OCI-M2 (cell line): ENCODE results near the gene SELENOS.
"Not testable (repeated sequence)": the region's sequence is repeated elsewhere in the genome, so short reads cannot be mapped to it uniquely, and the experiment has no call there.

Experiments
- DNase-seq: peaks from one replicate; lab custom pipeline; 2025; ENCODE audit not compliant: unreplicated experiment; lab: John Stamatoyannopoulos, UW

The SELENOS gene

DNA sequence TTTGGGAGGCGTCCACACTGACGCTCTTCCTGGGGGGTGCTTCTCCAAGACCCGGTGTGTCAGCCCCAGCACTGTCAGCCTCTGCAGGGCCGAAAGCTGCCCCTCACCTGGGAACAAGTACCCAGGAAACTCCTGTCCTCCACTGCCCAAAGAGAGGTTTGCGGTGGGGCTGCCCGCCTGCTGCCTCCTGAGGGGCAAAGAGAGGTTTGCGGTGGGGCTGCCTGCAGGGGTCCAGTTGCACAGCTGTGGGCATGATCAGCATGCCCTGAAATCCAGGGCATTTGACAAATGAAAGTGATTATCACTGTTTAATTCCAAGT is 32.8 kb upstream of the SELENOS start:
- DNase-seq: no peak

DNA sequence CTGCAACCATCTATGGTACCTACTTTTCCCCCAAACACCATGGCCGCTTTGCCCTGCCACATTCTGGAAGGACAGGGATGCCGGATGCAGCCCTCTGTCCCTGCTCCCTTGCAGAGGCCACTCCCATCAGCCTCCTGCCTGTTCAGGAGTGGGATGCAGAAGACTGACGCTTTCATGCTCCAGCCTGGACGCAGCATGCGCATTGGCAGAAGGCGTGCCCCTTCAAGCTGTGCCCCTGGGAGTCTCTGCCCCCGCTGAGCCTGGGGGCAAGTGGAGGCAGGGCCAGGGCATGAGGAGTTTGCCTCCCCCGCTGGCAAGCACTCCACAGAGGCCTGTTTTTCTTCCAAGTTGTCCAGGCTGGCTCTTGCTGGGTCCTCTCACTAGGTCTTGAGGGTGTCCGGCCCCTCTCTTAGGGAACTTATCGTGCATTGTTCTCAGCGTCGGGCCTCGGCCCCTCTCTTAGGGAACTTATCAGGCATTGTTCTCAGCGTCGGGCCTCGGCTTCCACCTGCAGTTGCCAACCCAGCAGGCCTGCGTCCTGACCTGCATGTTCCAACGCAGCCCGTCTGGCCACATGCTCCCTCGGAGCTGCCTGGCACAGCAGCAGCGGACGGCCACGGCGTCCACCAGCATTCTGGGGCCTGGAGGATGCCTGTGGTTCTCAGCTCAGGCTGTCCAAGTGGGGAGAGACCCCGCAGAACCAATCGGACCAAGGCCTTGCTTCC is 32.3 kb upstream of the SELENOS start:
- DNase-seq: no peak

DNA sequence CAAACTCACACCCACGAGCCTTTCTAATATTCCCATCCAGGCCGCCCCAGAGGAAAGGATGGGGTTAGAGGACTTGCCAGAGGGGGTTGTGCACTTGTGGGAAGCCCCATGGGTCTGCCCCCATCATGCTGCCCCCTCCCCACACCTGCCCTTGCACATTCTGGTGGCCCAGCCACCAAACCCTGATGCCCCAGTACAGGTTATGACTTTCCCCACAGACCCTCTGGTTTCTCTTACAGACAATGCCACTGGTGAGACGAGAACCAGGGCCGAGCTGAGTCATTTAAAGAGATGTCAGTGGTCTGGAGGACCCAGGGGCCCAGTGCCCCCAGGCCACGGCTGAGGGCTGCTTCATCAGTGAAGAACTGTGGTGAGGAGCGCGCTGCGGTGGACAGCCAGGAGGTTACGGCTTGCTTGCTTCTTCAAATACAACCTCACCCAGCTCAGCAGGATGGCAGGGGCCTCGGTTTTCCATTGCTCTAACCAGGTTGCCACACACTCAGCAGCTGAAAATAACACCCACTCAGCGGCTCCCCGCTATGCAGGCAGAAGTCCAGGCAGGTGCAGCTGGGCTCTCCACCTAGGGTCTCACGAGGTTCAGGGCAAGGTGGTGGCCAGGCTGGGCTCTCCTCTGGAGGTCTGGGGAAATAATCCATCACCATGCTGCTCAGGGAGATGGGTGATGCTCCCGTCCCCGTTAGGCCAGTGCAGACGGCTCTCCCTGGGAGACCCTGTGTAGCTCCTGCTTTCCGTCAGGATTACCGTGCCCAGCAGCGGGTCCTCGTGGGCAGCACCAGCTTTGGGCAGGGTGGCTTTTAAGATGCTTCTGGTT is 31.5 kb upstream of the SELENOS start:
- DNase-seq: no peak

DNA sequence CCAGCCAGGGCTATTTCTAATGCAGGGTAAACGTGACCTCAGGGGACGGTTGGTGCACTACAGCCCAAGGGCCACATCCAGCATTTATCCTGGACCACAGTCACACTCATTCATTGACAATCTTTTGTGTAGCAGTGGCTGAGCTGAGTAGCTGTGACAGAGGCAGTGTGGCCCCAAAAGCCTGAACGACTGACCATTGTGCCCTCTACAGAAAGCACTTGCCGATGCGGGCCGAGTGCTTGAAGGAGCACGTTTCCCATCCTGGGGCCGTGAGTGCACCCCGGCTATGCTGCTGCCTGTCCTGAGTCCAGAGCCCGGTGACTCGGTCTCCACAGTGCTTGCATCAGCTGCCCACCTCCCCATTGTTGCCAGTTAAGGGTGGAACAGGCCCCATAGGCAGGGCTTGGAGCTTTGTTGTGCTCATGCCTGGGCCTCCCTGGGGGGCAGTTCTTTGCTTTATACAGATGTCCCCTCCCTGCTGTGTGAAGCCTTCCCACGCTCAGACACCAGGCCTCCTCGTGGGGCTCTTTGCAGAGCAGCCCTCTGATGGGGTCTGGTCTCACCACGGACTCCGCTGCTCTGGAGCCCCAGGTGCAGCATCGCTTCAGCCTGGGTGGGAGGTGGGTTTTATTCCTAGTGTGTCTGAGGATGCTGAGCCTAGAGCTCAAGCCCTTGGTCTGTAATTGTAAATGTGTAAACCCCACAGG is 30.8 kb upstream of the SELENOS start:
- no peak for DNase-seq

DNA sequence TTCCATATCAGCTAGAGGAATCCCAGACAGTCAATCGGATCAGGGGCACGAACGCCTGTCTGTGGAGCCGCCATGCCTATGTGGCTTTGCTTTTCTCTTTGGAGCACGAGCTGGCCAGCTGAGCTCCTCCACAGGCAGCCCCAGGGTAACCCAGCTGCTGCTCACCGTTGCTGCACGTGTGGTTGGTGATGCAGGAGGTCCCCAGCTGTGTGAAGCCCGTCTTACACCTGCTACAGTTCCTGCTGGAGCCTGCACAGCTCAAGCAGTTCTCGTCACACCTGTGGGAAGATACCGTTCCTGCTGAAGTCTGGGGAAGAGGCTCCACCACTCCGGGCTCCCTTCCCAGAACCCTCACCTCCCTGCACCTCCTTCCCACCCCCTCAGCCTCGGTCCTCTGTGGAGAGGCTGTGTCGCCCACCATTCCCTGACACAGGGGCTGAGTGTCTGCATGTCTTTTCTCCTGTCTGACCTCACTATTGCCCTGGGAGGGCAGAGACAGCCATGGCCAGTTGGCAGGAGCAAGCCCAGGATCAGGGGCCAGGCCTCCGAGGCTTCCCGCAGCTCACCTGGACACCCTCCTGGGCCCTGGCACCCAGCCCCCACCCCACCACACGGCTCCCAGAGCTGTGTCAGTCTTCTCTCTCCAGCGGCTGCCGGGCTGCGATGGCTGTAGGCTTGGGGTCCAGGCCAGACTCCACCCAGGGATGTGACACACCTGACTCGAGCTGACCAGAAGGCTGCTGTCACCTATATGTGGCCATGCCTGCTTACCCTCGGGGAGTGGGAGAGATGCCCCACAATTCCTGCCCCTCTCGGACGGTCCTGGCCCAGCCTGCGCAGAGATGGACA is 30.0 kb upstream of the SELENOS start:
- DNase-seq: no peak

DNA sequence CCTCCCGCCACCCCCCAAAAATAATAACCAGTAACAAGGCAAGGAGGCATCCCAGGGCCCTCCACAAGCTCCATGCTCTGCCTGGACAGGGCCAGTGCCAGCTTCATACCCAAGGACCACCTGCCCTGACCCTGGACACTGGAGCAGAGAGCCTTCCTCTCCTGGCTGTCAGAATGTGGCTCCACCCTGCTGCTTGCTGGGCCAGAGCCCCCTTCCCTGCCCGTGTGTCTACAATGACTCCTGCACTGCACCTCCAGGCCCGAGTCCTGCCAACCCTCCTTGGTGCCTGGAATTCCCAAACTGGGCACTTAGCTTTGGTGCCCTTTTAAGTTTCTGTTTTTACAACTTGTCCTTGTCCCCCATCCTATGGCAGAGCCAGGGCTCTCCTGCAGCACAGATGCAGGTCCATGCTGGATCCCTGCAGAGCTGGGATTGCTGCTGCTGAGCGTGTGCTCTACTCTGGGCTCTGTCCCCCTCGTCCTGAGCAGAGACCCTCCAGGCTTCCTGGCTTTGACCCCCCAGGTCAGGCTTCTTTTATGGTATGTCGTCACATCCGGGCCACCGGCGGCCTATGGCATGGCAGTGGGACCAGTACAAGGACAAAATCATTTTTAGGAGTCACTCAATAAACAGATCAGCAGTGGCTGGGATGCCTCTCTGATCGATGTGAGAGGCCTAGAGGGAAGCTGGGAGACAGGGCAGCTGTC is 29.2 kb upstream of the SELENOS start:
- no peak for DNase-seq

DNA sequence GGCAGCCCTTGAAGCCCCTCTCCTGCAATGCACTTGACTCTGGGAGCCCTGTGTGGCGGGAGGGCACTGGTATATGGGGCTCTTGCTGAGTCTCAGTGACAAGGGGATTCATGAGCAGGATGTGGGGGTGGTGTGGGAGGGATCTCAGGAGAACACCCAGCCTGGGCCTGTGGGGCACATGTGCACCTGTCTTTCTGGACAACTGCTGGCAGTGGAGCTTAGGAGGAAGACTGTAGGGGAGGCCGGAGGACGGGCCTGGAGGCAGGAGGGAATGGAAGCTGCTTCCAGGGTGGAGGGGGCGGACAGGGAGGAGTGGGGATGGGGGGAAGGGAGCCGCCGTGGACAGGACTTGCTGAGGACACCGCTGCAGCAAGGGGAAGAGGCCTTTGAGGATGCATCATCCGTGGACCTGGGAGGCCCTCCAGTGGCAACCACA is 28.6 kb upstream of the SELENOS start:
- DNase-seq: no peak

DNA sequence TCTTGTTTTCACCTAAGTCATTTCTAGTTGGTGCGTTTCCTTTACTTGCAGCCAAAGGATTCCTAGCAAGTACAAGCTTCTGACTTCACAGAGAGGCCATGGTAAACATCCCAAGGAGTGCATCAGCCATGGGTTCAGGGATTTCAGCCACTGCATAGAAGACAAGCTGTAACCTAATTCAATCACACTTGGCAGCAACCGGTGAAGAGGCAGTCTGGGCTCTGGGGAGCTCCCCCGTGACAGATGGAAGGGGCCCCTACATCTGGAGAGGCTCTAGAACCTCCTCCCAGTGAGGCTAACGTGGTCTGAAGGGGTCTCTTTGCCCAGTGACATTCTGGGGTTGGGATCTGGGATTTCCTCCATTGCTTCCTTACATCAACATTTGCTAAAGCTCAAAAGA is 26.1 kb upstream of the SELENOS start:
- DNase-seq: no peak

DNA sequence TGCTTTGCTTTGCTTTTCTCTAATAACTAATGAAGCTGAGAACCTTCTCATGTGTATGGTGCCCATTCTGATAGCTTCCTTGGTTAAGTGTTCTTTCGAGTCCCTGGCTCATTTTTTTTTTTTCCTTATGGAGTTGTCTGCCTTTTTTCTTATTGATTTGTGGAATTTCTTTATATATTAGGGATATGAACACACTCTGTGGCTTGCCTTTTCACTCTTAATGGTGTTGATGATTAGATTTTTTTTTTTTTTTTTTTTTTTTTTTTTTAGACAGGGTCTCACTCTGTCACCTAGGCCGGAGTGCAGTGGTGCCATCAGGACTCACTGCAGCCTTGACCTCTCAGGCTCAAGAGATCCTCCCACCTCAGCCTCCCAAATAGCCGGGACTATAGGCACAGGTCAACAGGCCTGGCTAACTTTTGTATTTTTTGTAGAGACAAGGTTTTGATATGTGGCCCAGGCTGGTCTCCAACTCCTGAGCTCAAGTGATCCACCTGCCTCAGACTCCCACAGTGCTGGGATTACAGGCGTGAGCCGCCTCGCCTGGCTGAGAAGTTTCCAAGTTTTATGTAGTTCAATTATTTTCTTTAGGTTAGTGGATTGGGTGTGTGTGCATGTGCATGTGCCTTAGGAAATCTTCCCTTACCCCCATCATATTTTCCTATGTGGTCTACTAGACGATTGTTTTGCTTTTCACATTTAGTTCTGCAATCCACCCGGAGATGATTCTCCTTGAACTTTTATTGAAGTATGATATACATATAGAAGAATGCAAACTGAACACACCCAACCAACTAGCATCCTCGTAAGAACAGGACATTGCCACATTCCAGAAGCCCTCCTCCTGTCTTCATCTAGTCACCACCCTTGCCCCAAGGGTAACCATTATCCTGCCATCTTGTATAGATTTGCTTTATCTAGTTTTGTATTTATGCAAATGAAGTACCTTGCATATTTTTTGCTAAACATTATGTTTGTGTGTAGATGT is 19.4 kb upstream of the SELENOS start:
- no peak for DNase-seq

DNA sequence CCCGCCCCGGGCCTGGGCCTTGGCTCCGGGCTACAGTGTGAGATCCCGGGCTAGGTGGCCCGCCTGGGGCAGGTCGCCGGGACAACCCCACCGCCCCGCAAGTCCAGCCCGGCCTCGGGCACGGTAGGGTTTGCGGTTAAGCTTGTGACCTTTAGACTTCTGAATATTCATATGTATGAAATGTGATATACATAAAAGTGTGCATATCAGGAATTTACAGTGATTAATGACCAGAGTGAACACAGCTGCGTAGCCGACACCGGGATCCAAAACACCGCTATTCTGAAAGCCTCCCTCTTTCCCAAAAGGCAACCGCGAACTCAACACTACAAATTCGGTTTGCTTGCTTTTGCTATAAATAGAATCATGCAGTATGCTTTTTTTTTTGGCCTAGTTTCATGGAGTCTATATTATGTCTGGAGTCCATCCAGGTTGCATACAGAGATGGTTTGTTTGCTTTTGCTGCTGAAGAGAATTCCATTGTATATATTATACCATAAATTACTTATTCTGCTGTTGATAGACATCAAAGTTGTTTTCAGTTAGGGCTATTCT is 18.4 kb upstream of the SELENOS start:
- DNase-seq: no peak

DNA sequence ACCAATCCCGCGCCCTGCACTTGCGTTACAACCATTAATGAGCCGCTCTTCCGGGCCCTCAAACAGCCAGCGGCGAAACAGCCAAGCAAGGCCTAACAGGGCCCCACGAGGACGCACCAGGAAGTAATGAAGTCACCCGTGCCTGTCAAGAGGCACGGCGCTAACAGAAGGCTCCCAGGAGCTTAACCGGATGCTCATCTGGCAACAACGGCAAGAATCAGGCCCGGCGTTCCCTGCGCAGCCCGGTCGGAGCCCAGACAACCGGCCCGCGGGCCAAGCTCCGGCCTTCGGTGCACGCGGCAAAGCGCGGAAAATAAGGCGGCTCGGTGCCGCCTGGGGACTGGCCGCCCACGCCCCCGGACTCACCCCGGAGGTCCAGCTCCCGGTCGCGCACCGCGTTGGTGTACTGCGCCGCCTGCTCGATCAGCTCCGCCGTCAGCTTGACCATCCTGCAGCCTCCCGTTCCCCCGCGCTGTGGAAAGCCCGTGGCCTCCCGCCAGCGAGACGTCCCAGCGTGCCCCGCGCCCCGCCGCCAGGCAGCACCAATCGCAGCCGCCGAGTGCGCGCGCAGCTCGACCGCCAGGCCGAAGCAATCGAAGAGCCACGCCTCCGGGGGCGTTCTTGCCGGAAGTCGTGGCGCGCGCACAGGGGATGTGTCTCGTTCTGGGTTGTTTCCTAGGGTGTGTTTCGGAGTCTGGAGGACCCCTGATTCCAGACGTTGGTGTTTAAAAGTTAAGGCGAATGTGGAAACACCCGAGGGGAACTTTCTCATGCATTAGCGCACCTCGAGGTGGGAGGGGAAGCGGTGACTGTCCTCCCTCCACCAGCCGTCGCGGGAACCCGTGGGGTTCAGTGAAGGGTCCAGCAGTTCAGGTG is 17.7 kb upstream of the SELENOS start, which contains the start of gene SNRPA1:
SNRPA1 (minus strand) TSS at position 518 of the 876 bp plus-strand sequence; CDS start at position 448, 70 bp downstream.
- peak; percentile 22 for DNase-seq

DNA sequence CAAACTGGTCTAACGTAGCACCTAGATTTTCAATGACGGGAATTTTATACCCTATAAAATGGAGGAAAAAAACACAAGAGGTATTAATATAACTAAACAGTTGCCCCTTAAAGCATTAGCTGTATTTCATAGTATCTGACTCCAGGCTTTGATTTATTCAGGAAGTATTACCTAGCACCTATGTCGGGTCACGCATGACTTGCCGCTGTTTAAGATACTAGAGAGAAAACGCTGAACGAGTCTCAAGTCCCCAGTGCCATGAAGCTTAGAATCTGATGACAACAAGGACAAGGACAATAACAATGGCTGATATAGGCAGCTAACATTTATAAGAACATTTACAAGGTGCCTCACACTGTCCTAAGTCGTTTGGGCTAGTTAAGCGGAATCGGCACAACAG is 15.8 kb upstream of the SELENOS start:
- DNase-seq: no peak

DNA sequence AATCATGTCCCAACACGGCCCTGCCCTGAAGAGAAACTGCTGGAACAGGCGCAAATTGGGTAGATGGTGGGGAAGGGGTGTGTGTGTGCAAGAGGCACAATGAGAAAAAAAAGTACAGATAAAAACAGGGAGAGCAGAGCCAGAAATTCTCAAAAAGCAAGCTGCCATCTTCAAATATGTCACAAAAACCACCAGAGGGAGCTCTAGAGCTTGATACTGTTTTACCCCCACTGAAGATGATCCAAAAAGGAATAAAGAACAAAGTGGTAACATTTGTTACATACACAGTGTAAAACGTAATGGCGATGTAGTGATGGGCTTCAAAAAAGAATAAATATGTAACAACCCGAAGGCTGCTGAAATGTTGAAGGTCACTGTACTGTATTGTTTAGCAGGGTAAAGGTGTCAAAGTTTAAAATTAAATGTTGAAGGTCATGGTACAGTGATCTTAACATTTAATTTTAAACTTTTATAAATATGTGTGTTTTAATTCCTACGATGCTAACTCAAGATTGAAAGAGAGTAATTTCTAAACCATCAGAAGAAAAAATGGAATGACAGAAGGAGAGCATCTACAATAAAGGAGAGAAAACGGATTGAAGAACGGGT is 11.7 kb upstream of the SELENOS start:
- no peak for DNase-seq

DNA sequence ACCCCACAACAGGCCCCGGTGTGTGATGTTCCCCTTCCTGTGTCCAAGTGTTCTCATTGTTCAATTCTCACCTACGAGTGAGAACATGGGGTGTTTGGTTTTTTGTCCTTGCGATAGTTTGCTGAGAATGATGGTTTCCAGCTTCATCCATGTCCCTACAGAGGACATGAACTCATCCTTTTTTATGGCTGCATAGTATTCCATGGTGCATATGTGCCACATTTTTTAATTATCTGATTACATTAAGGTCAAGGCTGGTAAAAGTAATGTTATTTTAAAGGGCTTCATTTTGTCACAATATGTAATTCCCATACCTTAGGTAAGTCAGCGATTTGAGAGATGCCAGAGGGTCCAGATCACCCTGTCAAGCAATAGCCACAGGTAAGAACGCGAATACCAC is 10.1 kb upstream of the SELENOS start:
- not testable (repeated sequence) for DNase-seq

DNA sequence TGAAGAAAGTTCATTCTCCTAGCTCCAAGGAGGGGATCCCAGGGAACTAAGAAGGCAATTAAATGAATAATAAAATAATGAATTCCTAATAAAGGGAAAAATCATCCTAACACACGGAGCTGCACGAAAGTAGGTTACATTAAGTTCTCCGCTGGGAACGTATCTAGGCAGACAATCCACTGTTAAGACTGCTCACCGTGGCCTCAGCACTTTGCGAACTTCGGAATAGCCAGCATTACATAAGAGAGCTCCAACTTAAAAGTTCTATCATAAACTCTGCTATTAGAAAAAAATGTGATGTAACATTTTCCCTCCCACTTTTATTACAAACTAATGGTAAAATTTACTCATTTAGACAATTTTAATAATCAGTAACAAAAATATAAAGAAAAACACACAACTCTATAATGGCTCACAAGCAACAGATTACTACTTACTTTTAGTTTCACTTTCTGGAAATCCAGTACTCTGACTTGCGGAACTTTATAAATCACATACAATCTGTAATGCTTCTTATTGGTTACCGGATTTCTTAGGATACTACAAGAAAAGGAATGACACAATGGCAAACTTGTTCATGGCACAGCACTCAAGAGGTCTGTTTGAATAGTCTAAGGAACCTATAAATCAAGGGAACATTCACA is 9.3 kb upstream of the SELENOS start:
- DNase-seq: no peak

DNA sequence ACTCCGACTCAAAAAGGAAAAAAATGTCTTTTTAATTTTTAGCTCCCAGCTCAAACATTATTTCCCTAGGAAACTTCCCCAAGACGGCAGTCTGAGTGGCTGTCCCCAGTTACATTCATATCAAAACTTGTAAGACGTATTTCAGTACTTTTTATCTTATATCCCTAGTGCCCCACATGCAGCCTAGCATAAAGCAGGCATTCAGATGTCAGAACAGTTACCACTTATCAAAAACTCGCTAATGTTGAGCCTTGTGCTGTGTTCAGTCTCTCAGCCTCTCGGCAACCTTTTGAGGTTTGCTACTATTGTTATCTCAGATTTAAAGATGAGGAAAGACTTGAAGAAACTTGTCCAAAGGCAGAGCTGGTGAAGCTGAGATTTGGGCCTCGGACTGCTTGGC is 6.6 kb upstream of the SELENOS start:
- DNase-seq: no peak

DNA sequence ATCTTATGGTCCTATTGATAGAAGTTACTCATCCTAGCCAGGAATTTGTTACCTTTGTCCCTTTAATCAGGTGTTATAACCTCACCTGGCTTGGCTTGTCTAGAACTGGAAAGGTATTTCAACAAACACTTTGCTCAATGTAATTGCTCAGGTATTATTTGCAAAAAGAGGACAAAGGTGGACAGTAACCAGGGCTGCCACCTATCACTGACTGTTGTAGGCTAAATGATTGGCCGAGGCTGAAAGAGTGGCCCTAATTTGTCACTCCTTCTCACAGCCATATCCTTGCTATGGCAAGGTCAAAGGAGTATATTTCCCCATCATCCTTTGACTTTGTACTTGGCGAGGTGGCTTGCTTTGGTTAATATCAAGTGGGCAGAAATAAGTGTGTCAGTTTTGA is 2.7 kb upstream of the SELENOS start:
- DNase-seq: no peak
